Hepatocyte (in vitro differentiated cells): Measurements from ENCODE around the gene MSMB. TPM values are rescaled to one million over a fixed set of nuclear protein-coding genes. Genes with fewer than 3 reads are reported as not detected.

Experiments
- DNase-seq: peaks from one replicate; pipeline ENCODE4 v3.0.0-alpha.2; 2016; ENCODE audit warnings: low spot score
- H2AFZ ChIP-seq: fragments of 200-600 bp; sonication (generic); 2 replicates; pipeline ENCODE4 v1.6.0; 2016; ENCODE audit warnings: antibody characterized with exemption, mild to moderate bottlenecking
- H3K27ac ChIP-seq: fragments of 200-600 bp; sonication (generic); 2 replicates; pipeline ENCODE4 v1.5.1; 2016; ENCODE audit warnings: mild to moderate bottlenecking
- H3K27me3 ChIP-seq: fragments of 200-600 bp; sonication (generic); 2 replicates; pipeline ENCODE4 v1.6.1; 2016
- H3K36me3 ChIP-seq: fragments of 200-600 bp; sonication (generic); replicated peaks from 2 replicates; pipeline ENCODE4 v1.5.1; 2016; ENCODE audit warnings: low read depth; ENCODE audit not compliant: insufficient read depth
- H3K4me1 ChIP-seq: fragments of 200-600 bp; sonication (generic); 2 replicates; pipeline ENCODE4 v1.5.1; 2016; ENCODE audit warnings: mild to moderate bottlenecking, moderate library complexity; ENCODE audit not compliant: insufficient read depth
- H3K4me2 ChIP-seq: fragments of 200-600 bp; sonication (generic); 2 replicates; pipeline ENCODE4 v1.6.0; 2016
- H3K4me3 ChIP-seq: fragments of 200-600 bp; sonication (generic); 2 replicates; pipeline ENCODE4 v1.5.1; 2016; ENCODE audit warnings: mild to moderate bottlenecking
- H3K79me2 ChIP-seq: fragments of 200-600 bp; sonication (generic); 2 replicates; pipeline ENCODE4 v1.6.0; 2017; ENCODE audit warnings: mild to moderate bottlenecking
- H3K9me2 ChIP-seq: fragments of 200-600 bp; sonication (generic); replicated peaks from 2 replicates; pipeline ENCODE4 v1.6.0; 2017; ENCODE audit warnings: mild to moderate bottlenecking; ENCODE audit not compliant: insufficient read depth
- H3K9me3 ChIP-seq: fragments of 200-600 bp; sonication (generic); 2 replicates; pipeline ENCODE4 v1.5.1; 2016; ENCODE audit warnings: low read depth, mild to moderate bottlenecking
- H4K20me1 ChIP-seq: fragments of 200-600 bp; sonication (generic); 2 replicates; pipeline ENCODE4 v1.6.0; 2016; ENCODE audit warnings: mild to moderate bottlenecking; ENCODE audit not compliant: insufficient read depth, poor library complexity, severe bottlenecking
- EZH2 ChIP-seq: fragments of 200-600 bp; sonication (generic); IDR thresholded peaks from 2 replicates; pipeline ENCODE4 v1.6.1; 2016; ENCODE audit warnings: antibody characterized with exemption, mild to moderate bottlenecking, borderline replicate concordance
- EZH2phosphoT487 ChIP-seq: fragments of 200-600 bp; sonication (generic); IDR thresholded peaks from one replicate; pipeline ENCODE4 v1.6.1; 2018; ENCODE audit warnings: antibody characterized with exemption, mild to moderate bottlenecking, low read depth, moderate library complexity; ENCODE audit not compliant: unreplicated experiment, severe bottlenecking
- WGBS: methylation state at CpG from one replicate; pipeline ENCODE4 v1.1.6; 2016; ENCODE audit warnings: low lambda C conversion rate; ENCODE audit errors: missing lambda C conversion rate; 5-methylcytosine and 5-hydroxymethylcytosine counted together
- polyA plus RNA-seq: library from polyadenylated mRNA; unstranded; fragments of >200 nt; fragmentation: Nextera tagmentation; extraction: Ambion mirVana; gene quantifications from 2 replicates; pipeline ENCODE4 v1.2.1, GENCODE V29; 2016
- total RNA-seq: library from RNA; depleted of rRNA; stranded (reverse); fragments of >200 nt; gene quantifications from 2 replicates; pipeline ENCODE4 v1.2.3, GENCODE V29; 2014
- TF ChIP-seq, protein P1 (sequence below): fragments of 200-600 bp; sonication (generic); IDR thresholded peaks from 2 replicates; pipeline ENCODE4 v1.5.1; 2016; ENCODE audit warnings: antibody characterized with exemption, mild to moderate bottlenecking; ENCODE audit not compliant: poor library complexity

The MSMB gene
- total and polyA plus RNA-seq, 2 experiments from 2014 or later, result 2.2 to 11.0 TPM

DNA sequence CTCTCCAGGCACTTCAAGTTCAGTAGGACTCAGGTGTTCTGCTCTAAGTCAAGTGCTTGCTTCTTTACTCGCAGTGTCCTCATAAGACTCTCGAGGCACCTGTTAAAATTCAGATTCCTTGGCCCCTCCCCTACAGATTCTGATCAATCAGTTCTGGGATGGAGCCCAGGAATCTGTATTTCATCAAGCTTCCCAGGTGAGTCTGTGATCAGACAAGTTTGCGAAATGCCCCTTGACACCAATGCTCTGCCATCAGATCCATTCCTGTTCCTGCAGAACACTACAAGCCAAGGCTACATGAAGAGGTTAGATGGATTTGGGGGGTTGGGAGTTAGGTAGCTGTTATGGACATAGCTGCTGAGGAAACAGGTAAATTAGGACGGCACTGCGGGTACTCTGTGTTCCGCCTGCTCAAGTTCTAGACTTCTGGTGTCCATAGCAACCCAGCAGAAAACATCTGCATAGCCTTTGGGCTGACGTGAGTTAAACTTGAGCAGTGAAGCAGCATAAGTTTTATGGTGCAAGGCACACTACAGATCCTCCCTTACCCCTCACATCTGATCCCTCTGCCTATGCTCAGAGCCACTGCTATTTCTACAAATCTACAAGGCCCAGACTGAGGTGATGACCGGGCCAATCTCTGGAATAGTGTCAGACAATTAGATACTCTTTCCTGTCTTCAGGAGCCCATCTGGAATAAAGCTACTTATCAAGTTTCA is 8.8 kb downstream of the MSMB start:
- no peak for TF ChIP-seq EZH2
- TF ChIP-seq EZH2phosphoT487, result no peak
- TF ChIP-seq, protein P1, sequence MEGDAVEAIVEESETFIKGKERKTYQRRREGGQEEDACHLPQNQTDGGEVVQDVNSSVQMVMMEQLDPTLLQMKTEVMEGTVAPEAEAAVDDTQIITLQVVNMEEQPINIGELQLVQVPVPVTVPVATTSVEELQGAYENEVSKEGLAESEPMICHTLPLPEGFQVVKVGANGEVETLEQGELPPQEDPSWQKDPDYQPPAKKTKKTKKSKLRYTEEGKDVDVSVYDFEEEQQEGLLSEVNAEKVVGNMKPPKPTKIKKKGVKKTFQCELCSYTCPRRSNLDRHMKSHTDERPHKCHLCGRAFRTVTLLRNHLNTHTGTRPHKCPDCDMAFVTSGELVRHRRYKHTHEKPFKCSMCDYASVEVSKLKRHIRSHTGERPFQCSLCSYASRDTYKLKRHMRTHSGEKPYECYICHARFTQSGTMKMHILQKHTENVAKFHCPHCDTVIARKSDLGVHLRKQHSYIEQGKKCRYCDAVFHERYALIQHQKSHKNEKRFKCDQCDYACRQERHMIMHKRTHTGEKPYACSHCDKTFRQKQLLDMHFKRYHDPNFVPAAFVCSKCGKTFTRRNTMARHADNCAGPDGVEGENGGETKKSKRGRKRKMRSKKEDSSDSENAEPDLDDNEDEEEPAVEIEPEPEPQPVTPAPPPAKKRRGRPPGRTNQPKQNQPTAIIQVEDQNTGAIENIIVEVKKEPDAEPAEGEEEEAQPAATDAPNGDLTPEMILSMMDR, result no peak
- Histone ChIP-seq H2AFZ (no peak overlapping the region), H3K27ac (no peak overlapping the region), H3K4me1 (no peaks in the 10 kb centered on the region), H3K4me3 (no peak overlapping the region), H3K79me2 (no peaks in the 10 kb centered on the region), H3K4me2 (no peak overlapping the region), H3K9me3 (no peaks in the 10 kb centered on the region), H3K9me2 (no peaks in the 10 kb centered on the region), H3K36me3 (no peaks in the 10 kb centered on the region), H3K27me3 (no peaks in the 10 kb centered on the region), H4K20me1 (no peaks in the 10 kb centered on the region)
- no peak for DNase-seq
- 84% methylated on average over 8 of the region's 8 CpGs for WGBS

DNA sequence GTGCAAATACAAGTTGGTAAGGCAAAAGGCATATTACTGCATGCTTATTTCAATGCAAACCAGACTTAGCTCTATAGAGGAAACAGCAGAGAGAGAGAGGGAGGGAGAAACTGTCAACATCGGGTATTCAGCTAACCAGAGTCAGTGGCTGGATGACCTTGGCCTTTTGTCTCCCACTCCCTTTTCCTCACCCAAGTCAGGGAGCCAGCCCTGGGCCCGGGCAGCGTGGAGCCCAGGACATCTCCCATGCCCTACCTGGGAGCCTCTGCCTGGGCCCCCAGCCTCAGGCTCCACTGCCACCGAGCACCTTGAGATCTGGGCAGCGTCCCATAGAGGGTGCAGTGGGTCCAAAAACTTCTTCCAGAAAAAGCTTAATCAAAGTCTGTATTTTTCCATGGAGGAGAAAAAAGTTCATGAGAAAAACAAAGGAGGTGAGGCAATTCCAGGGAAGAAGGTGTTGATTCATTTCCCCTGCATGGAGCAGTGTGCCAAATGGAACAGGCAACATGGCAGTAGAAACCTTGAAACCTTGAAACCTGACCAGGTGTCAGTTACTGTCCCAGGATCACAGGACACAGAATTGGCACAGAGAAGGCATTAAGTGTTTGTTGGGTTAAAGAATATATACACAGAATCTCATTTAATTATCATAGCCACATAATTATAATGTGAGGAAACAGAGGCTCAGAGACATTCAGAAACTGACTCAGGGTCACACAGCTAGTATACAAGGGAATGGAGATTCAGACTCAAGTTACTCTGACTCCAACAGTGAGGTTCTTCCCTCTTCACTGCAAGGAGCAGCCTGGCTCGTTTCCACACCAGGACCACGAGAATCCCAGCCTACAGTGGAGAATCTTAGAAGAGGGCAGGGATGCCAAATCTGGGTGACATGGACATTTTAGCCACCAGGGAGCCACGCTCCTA is 9.9 kb downstream of the MSMB start:
- Histone ChIP-seq H3K9me3 (no peaks in the 10 kb centered on the region), H2AFZ (no peak overlapping the region), H3K9me2 (no peaks in the 10 kb centered on the region), H3K27ac (peak overlapping the region; percentile 21), H3K4me3 (no peak overlapping the region), H3K4me2 (no peak overlapping the region), H3K36me3 (no peaks in the 10 kb centered on the region), H3K27me3 (no peaks in the 10 kb centered on the region), H4K20me1 (no peaks in the 10 kb centered on the region), H3K79me2 (no peaks in the 10 kb centered on the region), H3K4me1 (peaks cover 4% of the 10 kb centered on the region)
- WGBS, result 67% methylated on average over 8 of the region's 8 CpGs
- no peak for DNase-seq
- TF ChIP-seq EZH2 (no peak), EZH2phosphoT487 (no peak)
- TF ChIP-seq, protein P1, result no peak

DNA sequence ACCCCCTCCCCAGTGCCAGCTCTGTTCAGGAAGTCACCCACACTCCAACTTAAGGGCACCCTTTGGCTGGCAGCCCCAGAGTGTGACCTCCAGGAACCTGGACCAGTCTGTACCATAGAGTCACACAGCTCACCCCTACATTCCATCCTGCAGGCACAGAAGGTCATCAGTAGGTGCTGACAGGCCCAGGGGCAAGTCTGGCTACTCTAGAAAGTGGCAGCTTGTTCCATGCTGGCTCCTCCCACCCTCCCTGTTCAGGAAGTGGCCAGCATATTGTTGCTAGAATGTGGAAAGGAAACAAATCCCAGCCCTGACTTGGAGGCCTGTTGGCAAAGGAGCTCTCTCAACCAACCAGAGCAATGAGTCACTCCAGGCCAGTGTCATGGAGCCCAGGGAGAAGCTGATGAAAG is 12.5 kb downstream of the MSMB start:
- H3K79me2 ChIP-seq, result peaks cover 14% of the 10 kb centered on the region
- no peaks in the 10 kb centered on the region for H4K20me1 ChIP-seq
- H2AFZ ChIP-seq, result peak overlapping the region; percentile 14
- no peaks in the 10 kb centered on the region for H3K9me2 ChIP-seq
- H3K4me1 ChIP-seq, result peaks cover 7% of the 10 kb centered on the region
- peak overlapping the region; percentile 42 for H3K27ac ChIP-seq
- H3K9me3 ChIP-seq, result no peaks in the 10 kb centered on the region
- no peaks in the 10 kb centered on the region for H3K36me3 ChIP-seq
- no peak overlapping the region for H3K4me3 ChIP-seq
- TF ChIP-seq, protein P1, result no peak
- TF ChIP-seq EZH2, result no peak
- TF ChIP-seq EZH2phosphoT487, result no peak
- no peaks in the 10 kb centered on the region for H3K27me3 ChIP-seq
- no peak overlapping the region for H3K4me2 ChIP-seq
- DNase-seq, result peak; percentile 35
